Measurements from ENCODE around the gene KRAS. TPM values are rescaled to one million over a fixed set of nuclear protein-coding genes. Genes with fewer than 3 reads are reported as not detected.
A peak's percentile ranks its signal among the peaks of the same experiment; 100 is the strongest.
"Not testable (repeated sequence)": the region's sequence is repeated elsewhere in the genome, so short reads cannot be mapped to it uniquely, and the experiment has no call there.

KRAS gene
- polyA plus RNA-seq, 1 donor (not counting 4 experiments of a cell fraction or from before 2014, with no cell fraction given), result 26.1 TPM

DNA sequence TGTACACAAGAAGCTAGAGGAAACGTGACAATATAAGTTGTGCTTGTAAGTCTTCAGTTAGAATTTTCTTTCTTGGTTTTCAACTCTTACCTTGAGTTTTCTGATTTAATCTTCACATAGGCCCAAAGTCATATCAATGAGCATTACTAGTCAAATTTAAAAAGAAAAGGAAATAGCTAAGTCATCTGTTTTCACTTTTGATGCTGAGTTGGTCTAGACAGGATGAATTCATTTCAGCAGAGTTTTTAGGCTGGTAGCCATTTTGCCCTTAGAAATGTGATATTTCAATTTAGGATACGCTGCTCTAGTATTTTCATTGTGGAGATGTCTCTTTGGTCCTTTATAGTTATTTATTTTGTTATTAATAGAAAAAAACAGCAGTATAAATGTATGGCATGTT is 44.6 kb upstream of the KRAS start:
- DNase-seq (ENCODE audit: low read depth, low spot score) (no peak), FAIRE-seq (peak; percentile 23)
- Histone ChIP-seq H4K20me1 (ENCODE audit: control insufficient read depth, extremely low read depth, insufficient read depth, low read length) (no peaks in the 10 kb centered on the region), H3K4me3 (ENCODE audit: control insufficient read depth in 2 of 3, extremely low read depth in 1 of 3, insufficient read depth in 2 of 3, low read depth in 1 of 3, low read length in 3 of 3) (no peak overlapping the region), H3K4me1 (ENCODE audit: control insufficient read depth, extremely low read depth, insufficient read depth, low read length) (no peaks in the 10 kb centered on the region), H3K9me1 (ENCODE audit: control insufficient read depth, extremely low read depth, insufficient read depth, low read length) (no peaks in the 10 kb centered on the region), H3K4me2 (ENCODE audit: control insufficient read depth, extremely low read depth, insufficient read depth, low read depth, low read length) (no peak overlapping the region), H3K27me3 (ENCODE audit: control insufficient read depth, extremely low read depth, insufficient read depth, low read length) (no peaks in the 10 kb centered on the region), H2AFZ (ENCODE audit: control insufficient read depth, low read length) (no peak overlapping the region), H3K9ac (ENCODE audit: control insufficient read depth, extremely low read depth, insufficient read depth, low read length) (no peak overlapping the region), H3K9me3 (ENCODE audit: control insufficient read depth, low read depth, low read length) (no peaks in the 10 kb centered on the region), H3K79me2 (ENCODE audit: control insufficient read depth, insufficient read depth, low read length) (no peaks in the 10 kb centered on the region), H3K27ac (ENCODE audit: control insufficient read depth, insufficient read depth, low read length) (no peak overlapping the region), H3K36me3 (ENCODE audit: control insufficient read depth in 2 of 2, extremely low read depth in 1 of 2, insufficient read depth in 2 of 2, low read length in 2 of 2) (no peaks in the 10 kb centered on the region)
- TF ChIP-seq EZH2 (IDR thresholded peaks at IDR 0.05; ENCODE audit: low read length), result no peak
- TF ChIP-seq, protein P1, sequence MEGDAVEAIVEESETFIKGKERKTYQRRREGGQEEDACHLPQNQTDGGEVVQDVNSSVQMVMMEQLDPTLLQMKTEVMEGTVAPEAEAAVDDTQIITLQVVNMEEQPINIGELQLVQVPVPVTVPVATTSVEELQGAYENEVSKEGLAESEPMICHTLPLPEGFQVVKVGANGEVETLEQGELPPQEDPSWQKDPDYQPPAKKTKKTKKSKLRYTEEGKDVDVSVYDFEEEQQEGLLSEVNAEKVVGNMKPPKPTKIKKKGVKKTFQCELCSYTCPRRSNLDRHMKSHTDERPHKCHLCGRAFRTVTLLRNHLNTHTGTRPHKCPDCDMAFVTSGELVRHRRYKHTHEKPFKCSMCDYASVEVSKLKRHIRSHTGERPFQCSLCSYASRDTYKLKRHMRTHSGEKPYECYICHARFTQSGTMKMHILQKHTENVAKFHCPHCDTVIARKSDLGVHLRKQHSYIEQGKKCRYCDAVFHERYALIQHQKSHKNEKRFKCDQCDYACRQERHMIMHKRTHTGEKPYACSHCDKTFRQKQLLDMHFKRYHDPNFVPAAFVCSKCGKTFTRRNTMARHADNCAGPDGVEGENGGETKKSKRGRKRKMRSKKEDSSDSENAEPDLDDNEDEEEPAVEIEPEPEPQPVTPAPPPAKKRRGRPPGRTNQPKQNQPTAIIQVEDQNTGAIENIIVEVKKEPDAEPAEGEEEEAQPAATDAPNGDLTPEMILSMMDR (optimal IDR thresholded peaks at IDR 0.05 in 1 of 3, IDR thresholded peaks at IDR 0.05 in 1 of 3, conservative IDR thresholded peaks at IDR 0.05 in 1 of 3; ENCODE audit: extremely low read depth in 1 of 3, insufficient read depth in 2 of 3, low read length in 3 of 3), result no peak
- dilution Hi-C loops (cut with MboI; ENCODE audit: extremely low pct_ligation_motif_present, low sequenced_read_pairs), result no loop called here

DNA sequence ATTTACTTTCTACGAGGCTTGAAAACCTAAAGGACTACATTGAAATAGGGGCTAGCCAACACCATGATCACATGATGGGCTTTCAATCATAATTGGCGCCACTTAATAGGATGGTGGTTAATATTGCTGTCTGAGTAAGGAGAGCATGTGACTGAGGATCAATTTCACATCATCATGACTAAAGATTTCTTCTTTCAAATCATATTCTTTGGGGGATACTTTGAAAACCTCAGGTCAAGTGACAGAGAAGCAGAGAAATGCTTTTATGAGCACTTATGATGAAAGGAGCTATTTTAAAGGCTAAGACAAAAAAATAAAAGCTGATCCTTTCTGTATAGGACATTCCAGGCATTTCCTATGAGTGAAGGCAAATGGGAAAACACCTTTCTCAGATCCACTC is 42.9 kb upstream of the KRAS start:
- no peaks in the 10 kb centered on the region for H4K20me1 ChIP-seq (ENCODE audit: control insufficient read depth, extremely low read depth, insufficient read depth, low read length)
- H3K79me2 ChIP-seq (ENCODE audit: control insufficient read depth, insufficient read depth, low read length), result no peaks in the 10 kb centered on the region
- H3K36me3 ChIP-seq (ENCODE audit: control insufficient read depth in 2 of 2, extremely low read depth in 1 of 2, insufficient read depth in 2 of 2, low read length in 2 of 2), result no peaks in the 10 kb centered on the region
- H3K4me2 ChIP-seq (ENCODE audit: control insufficient read depth, extremely low read depth, insufficient read depth, low read depth, low read length), result no peak overlapping the region
- dilution Hi-C loops (cut with MboI; ENCODE audit: extremely low pct_ligation_motif_present, low sequenced_read_pairs), result no loop called here
- TF ChIP-seq, protein P1 (optimal IDR thresholded peaks at IDR 0.05 in 1 of 3, IDR thresholded peaks at IDR 0.05 in 1 of 3, conservative IDR thresholded peaks at IDR 0.05 in 1 of 3; ENCODE audit: extremely low read depth in 1 of 3, insufficient read depth in 2 of 3, low read length in 3 of 3), result no peak
- TF ChIP-seq EZH2 (IDR thresholded peaks at IDR 0.05; ENCODE audit: low read length), result no peak
- no peak overlapping the region for H3K9ac ChIP-seq (ENCODE audit: control insufficient read depth, extremely low read depth, insufficient read depth, low read length)
- H2AFZ ChIP-seq (ENCODE audit: control insufficient read depth, low read length), result no peak overlapping the region
- no peak overlapping the region for H3K27ac ChIP-seq (ENCODE audit: control insufficient read depth, insufficient read depth, low read length)
- H3K9me3 ChIP-seq (ENCODE audit: control insufficient read depth, low read depth, low read length), result no peaks in the 10 kb centered on the region
- H3K4me1 ChIP-seq (ENCODE audit: control insufficient read depth, extremely low read depth, insufficient read depth, low read length), result no peaks in the 10 kb centered on the region
- H3K27me3 ChIP-seq (ENCODE audit: control insufficient read depth, extremely low read depth, insufficient read depth, low read length), result no peaks in the 10 kb centered on the region
- H3K4me3 ChIP-seq (ENCODE audit: control insufficient read depth in 2 of 3, extremely low read depth in 1 of 3, insufficient read depth in 2 of 3, low read depth in 1 of 3, low read length in 3 of 3), result no peak overlapping the region
- no peak for FAIRE-seq
- no peaks in the 10 kb centered on the region for H3K9me1 ChIP-seq (ENCODE audit: control insufficient read depth, extremely low read depth, insufficient read depth, low read length)
- DNase-seq (ENCODE audit: low read depth, low spot score), result no peak

DNA sequence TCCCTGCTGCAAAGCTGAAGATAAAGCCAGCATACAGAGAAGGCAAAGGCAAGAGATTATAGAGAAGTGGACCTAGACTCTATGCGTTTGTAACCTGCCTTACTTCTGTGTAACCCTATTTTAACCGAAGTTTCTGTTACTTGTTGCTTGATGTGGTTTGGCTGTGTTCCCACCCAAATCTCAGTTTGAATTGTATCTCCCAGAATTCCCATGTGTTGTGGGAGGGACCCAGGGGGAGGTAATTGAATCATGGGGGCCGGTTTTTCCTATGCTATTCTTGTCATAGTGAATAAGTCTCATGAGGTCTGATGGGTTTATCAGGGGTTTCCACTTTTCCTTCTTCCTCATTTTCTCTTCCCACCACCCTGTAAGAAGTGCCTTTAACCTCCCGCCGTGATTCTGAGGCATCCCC is 42.1 kb upstream of the KRAS start:
- H3K9ac ChIP-seq (ENCODE audit: control insufficient read depth, extremely low read depth, insufficient read depth, low read length); FAIRE-seq; dilution Hi-C loops (cut with MboI; ENCODE audit: extremely low pct_ligation_motif_present, low sequenced_read_pairs): not testable (repeated sequence)

More for the DNA sequence above, 42.1 kb upstream of the KRAS start:
- not testable (repeated sequence) for DNase-seq (ENCODE audit: low read depth, low spot score); H3K36me3 ChIP-seq (ENCODE audit: control insufficient read depth in 2 of 2, extremely low read depth in 1 of 2, insufficient read depth in 2 of 2, low read length in 2 of 2); H3K27me3 ChIP-seq (ENCODE audit: control insufficient read depth, extremely low read depth, insufficient read depth, low read length); H3K9me1 ChIP-seq (ENCODE audit: control insufficient read depth, extremely low read depth, insufficient read depth, low read length); H3K4me2 ChIP-seq (ENCODE audit: control insufficient read depth, extremely low read depth, insufficient read depth, low read depth, low read length); H2AFZ ChIP-seq (ENCODE audit: control insufficient read depth, low read length); H3K79me2 ChIP-seq (ENCODE audit: control insufficient read depth, insufficient read depth, low read length); H3K4me1 ChIP-seq (ENCODE audit: control insufficient read depth, extremely low read depth, insufficient read depth, low read length); H3K9me3 ChIP-seq (ENCODE audit: control insufficient read depth, low read depth, low read length); H4K20me1 ChIP-seq (ENCODE audit: control insufficient read depth, extremely low read depth, insufficient read depth, low read length); H3K4me3 ChIP-seq (ENCODE audit: control insufficient read depth in 2 of 3, extremely low read depth in 1 of 3, insufficient read depth in 2 of 3, low read depth in 1 of 3, low read length in 3 of 3); H3K27ac ChIP-seq (ENCODE audit: control insufficient read depth, insufficient read depth, low read length)
